Fibroblast of villous mesenchyme (primary cell): Measurements from ENCODE around the gene TMEM52B. TPM values are rescaled to one million over a fixed set of nuclear protein-coding genes. Genes with fewer than 3 reads are reported as not detected.
A peak's percentile ranks its signal among the peaks of the same experiment; 100 is the strongest.

Experiments
- DNase-seq: peaks from one replicate; pipeline ENCODE4 v3.0.0-alpha.2; 2010; ENCODE audit warnings: low read depth
- H3K4me3 ChIP-seq: 2 replicates; pipeline ENCODE4 v1.5.1; 2011; ENCODE audit warnings: low read depth, mild to moderate bottlenecking, low read length
- CTCF ChIP-seq: IDR thresholded peaks from 2 replicates; pipeline ENCODE4 v1.5.1; 2012; ENCODE audit warnings: low read depth, mild to moderate bottlenecking, low read length; ENCODE audit not compliant: insufficient read depth
- total RNA-seq: library from RNA; depleted of rRNA; stranded (reverse); fragments of >200 nt; gene quantifications from 2 replicates; pipeline ENCODE4 v1.2.3, GENCODE V29; 2012

The TMEM52B gene
- total RNA-seq, 1 donor, result 17.7 TPM

DNA sequence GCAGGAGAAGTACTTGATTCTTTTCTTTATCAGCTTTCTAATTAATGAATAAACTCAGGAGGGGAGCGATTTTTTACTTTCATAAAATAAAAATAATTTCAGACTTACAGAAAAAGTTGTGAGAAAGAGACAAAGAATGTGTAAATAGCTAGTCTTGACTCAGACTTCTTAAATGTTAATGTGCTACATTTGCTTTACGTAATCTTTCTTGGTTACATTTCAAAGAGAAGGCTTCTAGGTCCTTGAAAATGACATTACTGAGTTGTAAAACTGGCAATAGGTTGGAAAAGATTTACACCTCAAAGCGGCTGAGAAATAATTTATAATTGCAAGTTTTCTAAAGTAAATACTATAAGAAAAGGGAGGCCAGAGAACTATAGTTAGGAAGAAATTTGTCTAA lies 62.5 kb downstream of the TMEM52B start:
- peak; percentile 26 for DNase-seq
- TF ChIP-seq CTCF, result no peak
- no peak overlapping the region for H3K4me3 ChIP-seq

Other genes starting within 250 kb of the TMEM52B start
- gene CLEC2A, start 246.7 kb upstream of the TMEM52B start, total RNA-seq, result not detected in 2 replicates
- gene CLEC12A, start 207.6 kb upstream of the TMEM52B start, total RNA-seq, result not detected in 2 replicates
- gene CLEC1B, start 179.9 kb upstream of the TMEM52B start, total RNA-seq, result under 0.01 TPM in 1 of 2 replicates, not detected in the other
- not detected in 2 replicates for gene CLEC12B, start 168.4 kb upstream of the TMEM52B start, total RNA-seq
- not detected in 2 replicates for gene CLEC9A, start 148.3 kb upstream of the TMEM52B start, total RNA-seq
- not detected in 2 replicates for gene CLEC1A, start 80.0 kb upstream of the TMEM52B start, total RNA-seq
- under 0.01 TPM in 1 of 2 replicates, not detected in the other for gene CLEC7A, start 48.8 kb upstream of the TMEM52B start, total RNA-seq
- 9.3 and 73.0 TPM in 2 replicates for gene OLR1, start 6.9 kb upstream of the TMEM52B start, total RNA-seq
- gene GABARAPL1, start 33.8 kb downstream of the TMEM52B start, total RNA-seq, result 61.2 and 131 TPM in 2 replicates
- under 0.01 and 0.86 TPM in 2 replicates for gene KLRD1, start 128.8 kb downstream of the TMEM52B start, total RNA-seq
- gene KLRK1, start 211.0 kb downstream of the TMEM52B start, total RNA-seq, result not detected in 2 replicates
- not detected in 2 replicates for gene KLRC4, start 230.7 kb downstream of the TMEM52B start, total RNA-seq
- not detected in 2 replicates for gene KLRC3, start 241.6 kb downstream of the TMEM52B start, total RNA-seq